Adipocyte (in vitro differentiated cells): ENCODE data around the gene RBM47.

Experiments
- DNase-seq: peaks from one replicate; pipeline ENCODE4 v3.0.0-alpha.2; 2015; ENCODE audit warnings: low read depth
- H3K27me3 ChIP-seq: replicated peaks from 2 replicates; pipeline ENCODE4 v1.7.0; 2013; ENCODE audit warnings: mild to moderate bottlenecking, low read length, moderate library complexity; ENCODE audit not compliant: control insufficient read depth, insufficient read depth
- H3K36me3 ChIP-seq: 2 replicates; pipeline ENCODE4 v1.7.0; 2013; ENCODE audit warnings: low read length, mild to moderate bottlenecking, moderate library complexity; ENCODE audit not compliant: control insufficient read depth, insufficient read depth, severe bottlenecking
- H3K4me1 ChIP-seq: 2 replicates; pipeline ENCODE4 v1.7.0; 2013; ENCODE audit warnings: mild to moderate bottlenecking, low read length, moderate library complexity; ENCODE audit not compliant: control insufficient read depth, insufficient read depth
- H3K4me3 ChIP-seq: 2 replicates; pipeline ENCODE4 v1.7.0; 2013; ENCODE audit warnings: mild to moderate bottlenecking, low read length, moderate library complexity
- H3K9ac ChIP-seq: 2 replicates; pipeline ENCODE4 v1.7.0; 2013; ENCODE audit warnings: mild to moderate bottlenecking, low read length, moderate library complexity
- H3K9me3 ChIP-seq: 2 replicates; pipeline ENCODE4 v1.7.0; 2013; ENCODE audit warnings: mild to moderate bottlenecking, low read length, moderate library complexity; ENCODE audit not compliant: control insufficient read depth

The RBM47 gene

GRCh38 chr4:40481977-40482376 lies 147.7 kb downstream of the RBM47 start:
- no peaks in the 10 kb centered on the region for H3K36me3 ChIP-seq
- H3K4me3 ChIP-seq: no peak overlapping the region
- H3K27me3 ChIP-seq: no peaks in the 10 kb centered on the region
- H3K4me1 ChIP-seq: peaks cover 8% of the 10 kb centered on the region
- DNase-seq: no peak
- no peak overlapping the region for H3K9ac ChIP-seq
- H3K9me3 ChIP-seq: no peaks in the 10 kb centered on the region

GRCh38 chr4:40480291-40480690 lies 149.4 kb downstream of the RBM47 start:
- H3K27me3 ChIP-seq: no peaks in the 10 kb centered on the region

GRCh38 chr4:40479378-40479777 lies 150.3 kb downstream of the RBM47 start:
- DNase-seq: no peak
- Histone ChIP-seq H3K9ac (no peak overlapping the region), H3K9me3 (no peaks in the 10 kb centered on the region), H3K27me3 (no peaks in the 10 kb centered on the region), H3K36me3 (no peaks in the 10 kb centered on the region), H3K4me1 (no peaks in the 10 kb centered on the region), H3K4me3 (no peak overlapping the region)

More at GRCh38 chr4:40480291-40480690, 149.4 kb downstream of the RBM47 start:
- no peaks in the 10 kb centered on the region for H3K9me3 ChIP-seq
- no peak overlapping the region for H3K9ac ChIP-seq
- H3K4me1 ChIP-seq: no peaks in the 10 kb centered on the region
- H3K4me3 ChIP-seq: no peak overlapping the region
- no peaks in the 10 kb centered on the region for H3K36me3 ChIP-seq
- no peak for DNase-seq

DNA sequence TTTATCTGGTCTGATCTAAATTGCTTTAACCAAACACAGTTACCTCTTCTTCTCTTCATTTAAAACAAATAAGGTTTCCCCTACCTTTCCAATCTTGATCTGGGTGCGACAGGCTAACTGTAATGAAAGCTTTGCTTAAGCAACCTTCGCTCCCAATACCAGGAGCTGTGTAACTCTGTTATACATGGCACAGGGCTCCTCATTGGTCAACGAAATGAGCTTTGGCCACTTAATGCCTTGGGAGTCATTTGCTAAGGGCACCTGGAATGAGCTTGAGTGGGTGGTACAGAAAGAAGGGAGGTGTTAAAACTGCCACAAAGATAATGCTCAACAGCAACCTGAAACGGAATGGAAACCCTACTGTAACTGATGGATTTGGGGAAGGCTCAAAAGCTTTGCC lies 154.1 kb downstream of the RBM47 start:
- no peaks in the 10 kb centered on the region for H3K36me3 ChIP-seq
- H3K4me1 ChIP-seq: no peaks in the 10 kb centered on the region
- H3K4me3 ChIP-seq: no peak overlapping the region
- H3K9ac ChIP-seq: no peak overlapping the region
- no peaks in the 10 kb centered on the region for H3K27me3 ChIP-seq
- H3K9me3 ChIP-seq: no peaks in the 10 kb centered on the region
- DNase-seq: no peak

DNA sequence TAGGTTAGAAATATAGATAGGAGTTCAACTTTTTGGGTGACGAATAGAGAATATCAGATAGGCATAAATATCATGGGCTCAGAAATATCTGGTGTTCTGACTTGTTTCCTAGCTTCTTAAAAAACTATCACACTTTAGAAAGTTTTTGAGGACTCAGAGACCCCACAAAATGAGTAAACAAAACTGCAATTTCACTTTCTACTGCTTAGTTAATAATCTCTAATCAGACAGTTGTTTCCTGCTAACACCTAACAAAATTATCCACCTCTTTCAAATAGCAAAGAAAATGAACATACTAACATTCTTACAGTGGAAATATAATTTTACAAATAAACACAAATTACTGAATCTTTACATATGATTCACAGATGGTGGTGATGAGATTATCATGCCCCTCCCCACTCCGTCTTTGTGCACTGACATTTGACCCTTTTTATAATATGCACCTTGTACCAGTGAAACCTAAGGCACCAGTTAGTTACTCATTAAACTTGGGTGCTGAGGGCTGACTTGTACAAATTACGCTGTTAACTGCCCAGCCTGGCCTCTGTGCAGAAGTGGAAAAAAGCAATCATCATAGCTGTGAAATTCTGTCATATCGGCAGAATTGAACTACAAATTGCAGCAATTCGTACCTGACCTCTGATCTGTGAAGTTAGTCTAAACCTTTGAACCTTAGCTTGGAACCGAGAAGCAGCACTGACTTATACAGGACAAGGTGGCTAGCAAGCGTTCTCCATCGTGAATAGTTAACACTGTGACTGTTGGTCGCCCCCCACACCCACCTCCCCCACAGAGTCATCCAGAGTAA lies 155.9 kb downstream of the RBM47 start:
- Histone ChIP-seq H3K36me3 (no peaks in the 10 kb centered on the region), H3K4me3 (no peak overlapping the region), H3K9me3 (no peaks in the 10 kb centered on the region)

DNA sequence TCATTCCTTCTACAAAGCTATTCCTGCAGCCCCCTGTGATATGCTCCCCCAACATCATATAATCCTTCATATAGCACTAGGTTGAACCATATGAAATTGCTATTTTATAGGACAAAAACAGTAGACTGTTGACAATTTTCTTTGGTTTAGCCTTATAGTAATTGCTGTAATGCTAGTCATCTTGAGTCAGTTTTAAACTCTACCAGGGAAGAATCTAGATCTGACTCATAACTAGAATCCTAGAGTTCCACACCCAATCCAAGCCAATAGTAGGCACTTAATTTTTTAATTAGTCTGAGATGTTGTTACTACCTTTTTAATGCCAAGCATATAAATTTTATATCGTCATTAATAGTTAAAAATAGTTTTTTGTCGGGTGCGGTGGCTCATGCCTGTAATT lies 157.7 kb downstream of the RBM47 start:
- H3K36me3 ChIP-seq: no peaks in the 10 kb centered on the region
- H3K9ac ChIP-seq: no peak overlapping the region
- H3K9me3 ChIP-seq: no peaks in the 10 kb centered on the region
- H3K4me3 ChIP-seq: no peak overlapping the region
- H3K27me3 ChIP-seq: no peaks in the 10 kb centered on the region
- DNase-seq: peak; percentile 29
- H3K4me1 ChIP-seq: no peaks in the 10 kb centered on the region

More for the DNA sequence above, 155.9 kb downstream of the RBM47 start:
- no peak for DNase-seq
- no peaks in the 10 kb centered on the region for H3K27me3 ChIP-seq
- no peak overlapping the region for H3K9ac ChIP-seq
- no peaks in the 10 kb centered on the region for H3K4me1 ChIP-seq

GRCh38 chr4:40466789-40467188 lies 162.9 kb downstream of the RBM47 start:
- Histone ChIP-seq H3K9me3 (no peaks in the 10 kb centered on the region), H3K36me3 (no peaks in the 10 kb centered on the region), H3K4me1 (no peaks in the 10 kb centered on the region), H3K4me3 (no peak overlapping the region), H3K27me3 (no peaks in the 10 kb centered on the region), H3K9ac (no peak overlapping the region)
- DNase-seq: no peak

DNA sequence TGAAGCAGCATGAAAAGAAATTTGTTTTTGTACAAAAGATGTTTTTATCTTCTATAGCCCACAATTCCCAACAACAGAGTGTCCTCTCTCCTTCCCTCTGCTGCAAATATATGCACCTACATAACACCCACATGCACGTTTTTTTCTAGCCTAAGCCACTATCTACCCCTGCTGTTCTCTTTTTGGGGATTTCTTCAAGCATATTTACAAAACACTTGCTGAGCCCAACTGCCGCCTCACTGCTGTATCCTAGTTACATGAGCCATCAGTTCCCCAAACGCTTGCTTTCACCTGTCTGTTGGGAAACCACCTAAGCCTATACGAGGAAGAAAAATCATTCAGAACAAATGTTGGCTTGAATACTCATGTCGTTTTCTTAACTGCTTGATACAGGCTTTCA lies 167.3 kb downstream of the RBM47 start:
- no peak for DNase-seq
- Histone ChIP-seq H3K4me1 (no peaks in the 10 kb centered on the region), H3K9me3 (no peaks in the 10 kb centered on the region), H3K27me3 (no peaks in the 10 kb centered on the region), H3K36me3 (no peaks in the 10 kb centered on the region), H3K9ac (no peak overlapping the region), H3K4me3 (no peak overlapping the region)

DNA sequence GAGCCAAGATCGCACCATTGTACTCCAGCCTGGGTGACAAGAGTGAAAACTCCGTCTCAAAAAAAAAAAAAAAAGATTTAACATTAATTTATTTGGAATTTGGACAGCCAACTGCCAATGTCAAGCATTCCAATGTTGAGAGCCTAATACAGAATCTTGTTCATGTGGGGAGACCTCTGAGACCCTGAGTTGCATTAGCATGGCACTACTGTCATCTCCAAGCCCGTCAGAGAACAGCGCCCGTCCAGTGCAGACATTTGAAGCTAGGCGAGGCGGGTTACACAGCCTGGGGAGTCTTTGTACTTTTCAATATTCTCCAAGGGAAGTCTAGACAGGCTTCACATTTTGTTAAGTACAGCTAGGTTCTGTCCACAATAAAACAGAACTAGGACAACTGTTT lies 167.8 kb downstream of the RBM47 start:
- no peaks in the 10 kb centered on the region for H3K36me3 ChIP-seq
- no peaks in the 10 kb centered on the region for H3K27me3 ChIP-seq
- no peak for DNase-seq
- H3K9me3 ChIP-seq: no peaks in the 10 kb centered on the region
- no peak overlapping the region for H3K4me3 ChIP-seq
- no peak overlapping the region for H3K9ac ChIP-seq
- H3K4me1 ChIP-seq: no peaks in the 10 kb centered on the region

- H3K4me3 ChIP-seq: no peak overlapping the region
- no peak for DNase-seq
- H3K4me1 ChIP-seq: no peaks in the 10 kb centered on the region
- H3K9me3 ChIP-seq: no peaks in the 10 kb centered on the region
- H3K27me3 ChIP-seq: no peaks in the 10 kb centered on the region
- H3K36me3 ChIP-seq: no peaks in the 10 kb centered on the region
- H3K9ac ChIP-seq: no peak overlapping the region
These were observed 168.6 kb downstream of the RBM47 start for GRCh38 chr4:40461062-40461461.

GRCh38 chr4:40458683-40459082 lies 171.0 kb downstream of the RBM47 start:
- no peak overlapping the region for H3K9ac ChIP-seq
- no peaks in the 10 kb centered on the region for H3K27me3 ChIP-seq
- H3K4me1 ChIP-seq: no peaks in the 10 kb centered on the region
- H3K36me3 ChIP-seq: no peaks in the 10 kb centered on the region
- no peak overlapping the region for H3K4me3 ChIP-seq
- H3K9me3 ChIP-seq: no peaks in the 10 kb centered on the region
- no peak for DNase-seq

- no peak overlapping the region for H3K9ac ChIP-seq
- no peaks in the 10 kb centered on the region for H3K36me3 ChIP-seq
- no peak for DNase-seq
- H3K4me1 ChIP-seq: no peaks in the 10 kb centered on the region
- H3K27me3 ChIP-seq: no peaks in the 10 kb centered on the region
- no peak overlapping the region for H3K4me3 ChIP-seq
- no peaks in the 10 kb centered on the region for H3K9me3 ChIP-seq
These were observed 171.6 kb downstream of the RBM47 start for GRCh38 chr4:40458109-40458508.
